ENCODE data around the gene MINDY4B. TPM values are rescaled to one million over a fixed set of nuclear protein-coding genes. Genes with fewer than 3 reads are reported as not detected.

Gene MINDY4B
- total RNA-seq, 1 donor from 2014 or later: not detected

GRCh38 chr3:150885535-150885934 is 19.7 kb downstream of the MINDY4B start:
- Histone ChIP-seq H3K36me3 (ENCODE audit: control insufficient read depth, insufficient read depth, low read length) (no peaks in the 10 kb centered on the region), H3K27me3 (ENCODE audit: control insufficient read depth, insufficient read depth, low read length) (peaks cover 3% of the 10 kb centered on the region), H3K4me3 (ENCODE audit: low read depth, low read length) (no peak overlapping the region)
- TF ChIP-seq, protein P1, sequence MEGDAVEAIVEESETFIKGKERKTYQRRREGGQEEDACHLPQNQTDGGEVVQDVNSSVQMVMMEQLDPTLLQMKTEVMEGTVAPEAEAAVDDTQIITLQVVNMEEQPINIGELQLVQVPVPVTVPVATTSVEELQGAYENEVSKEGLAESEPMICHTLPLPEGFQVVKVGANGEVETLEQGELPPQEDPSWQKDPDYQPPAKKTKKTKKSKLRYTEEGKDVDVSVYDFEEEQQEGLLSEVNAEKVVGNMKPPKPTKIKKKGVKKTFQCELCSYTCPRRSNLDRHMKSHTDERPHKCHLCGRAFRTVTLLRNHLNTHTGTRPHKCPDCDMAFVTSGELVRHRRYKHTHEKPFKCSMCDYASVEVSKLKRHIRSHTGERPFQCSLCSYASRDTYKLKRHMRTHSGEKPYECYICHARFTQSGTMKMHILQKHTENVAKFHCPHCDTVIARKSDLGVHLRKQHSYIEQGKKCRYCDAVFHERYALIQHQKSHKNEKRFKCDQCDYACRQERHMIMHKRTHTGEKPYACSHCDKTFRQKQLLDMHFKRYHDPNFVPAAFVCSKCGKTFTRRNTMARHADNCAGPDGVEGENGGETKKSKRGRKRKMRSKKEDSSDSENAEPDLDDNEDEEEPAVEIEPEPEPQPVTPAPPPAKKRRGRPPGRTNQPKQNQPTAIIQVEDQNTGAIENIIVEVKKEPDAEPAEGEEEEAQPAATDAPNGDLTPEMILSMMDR (IDR thresholded peaks at IDR 0.05; ENCODE audit: insufficient read depth, low read length, poor library complexity, severe bottlenecking): no peak
- DNase-seq (ENCODE audit: low read depth): no peak

DNA sequence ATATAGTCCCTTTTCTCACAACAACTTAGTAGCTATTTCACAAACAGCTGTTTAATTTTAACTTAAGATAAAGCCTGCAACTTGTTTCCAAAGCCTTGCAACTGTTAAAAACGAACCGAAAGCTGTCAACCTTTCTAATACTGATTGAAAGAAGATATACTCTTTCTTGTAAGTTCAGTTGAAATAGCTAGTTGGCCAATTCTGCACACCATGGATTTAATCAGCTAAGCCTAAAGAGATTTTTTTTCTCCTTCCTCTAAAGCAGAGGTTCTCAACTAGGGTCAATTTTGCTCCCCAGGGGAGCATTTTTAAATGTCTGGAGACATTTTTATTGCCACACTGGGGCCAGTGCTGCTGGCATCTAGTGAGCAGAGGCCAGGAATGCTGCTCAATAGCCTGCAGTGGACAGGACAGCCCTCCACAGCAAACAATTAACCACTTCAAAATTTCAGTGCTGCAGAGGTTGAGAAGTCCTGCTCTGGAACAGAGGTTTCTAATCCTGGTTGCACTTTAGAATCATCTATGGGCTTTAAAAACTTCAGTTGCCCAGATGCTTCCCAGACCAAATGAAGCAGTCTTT is 26.2 kb downstream of the MINDY4B start:
- TF ChIP-seq, protein P1 (IDR thresholded peaks at IDR 0.05; ENCODE audit: insufficient read depth, low read length, poor library complexity, severe bottlenecking): no peak
- Histone ChIP-seq H3K27me3 (ENCODE audit: control insufficient read depth, insufficient read depth, low read length) (peaks cover 3% of the 10 kb centered on the region), H3K4me3 (ENCODE audit: low read depth, low read length) (no peak overlapping the region), H3K36me3 (ENCODE audit: control insufficient read depth, insufficient read depth, low read length) (no peaks in the 10 kb centered on the region)
- no peak for DNase-seq (ENCODE audit: low read depth)

GRCh38 chr3:150878290-150878689 is 26.9 kb downstream of the MINDY4B start:
- no peak for DNase-seq (ENCODE audit: low read depth)
- TF ChIP-seq, protein P1 (IDR thresholded peaks at IDR 0.05; ENCODE audit: insufficient read depth, low read length, poor library complexity, severe bottlenecking): no peak

GRCh38 chr3:150877303-150877702 is 27.9 kb downstream of the MINDY4B start:
- no peak overlapping the region for H3K4me3 ChIP-seq (ENCODE audit: low read depth, low read length)
- no peaks in the 10 kb centered on the region for H3K36me3 ChIP-seq (ENCODE audit: control insufficient read depth, insufficient read depth, low read length)
- no peak for DNase-seq (ENCODE audit: low read depth)
- no peaks in the 10 kb centered on the region for H3K27me3 ChIP-seq (ENCODE audit: control insufficient read depth, insufficient read depth, low read length)
- TF ChIP-seq, protein P1 (IDR thresholded peaks at IDR 0.05; ENCODE audit: insufficient read depth, low read length, poor library complexity, severe bottlenecking): no peak

More at GRCh38 chr3:150878290-150878689, 26.9 kb downstream of the MINDY4B start:
- no peaks in the 10 kb centered on the region for H3K27me3 ChIP-seq (ENCODE audit: control insufficient read depth, insufficient read depth, low read length)
- H3K4me3 ChIP-seq (ENCODE audit: low read depth, low read length): no peak overlapping the region
- no peaks in the 10 kb centered on the region for H3K36me3 ChIP-seq (ENCODE audit: control insufficient read depth, insufficient read depth, low read length)

DNA sequence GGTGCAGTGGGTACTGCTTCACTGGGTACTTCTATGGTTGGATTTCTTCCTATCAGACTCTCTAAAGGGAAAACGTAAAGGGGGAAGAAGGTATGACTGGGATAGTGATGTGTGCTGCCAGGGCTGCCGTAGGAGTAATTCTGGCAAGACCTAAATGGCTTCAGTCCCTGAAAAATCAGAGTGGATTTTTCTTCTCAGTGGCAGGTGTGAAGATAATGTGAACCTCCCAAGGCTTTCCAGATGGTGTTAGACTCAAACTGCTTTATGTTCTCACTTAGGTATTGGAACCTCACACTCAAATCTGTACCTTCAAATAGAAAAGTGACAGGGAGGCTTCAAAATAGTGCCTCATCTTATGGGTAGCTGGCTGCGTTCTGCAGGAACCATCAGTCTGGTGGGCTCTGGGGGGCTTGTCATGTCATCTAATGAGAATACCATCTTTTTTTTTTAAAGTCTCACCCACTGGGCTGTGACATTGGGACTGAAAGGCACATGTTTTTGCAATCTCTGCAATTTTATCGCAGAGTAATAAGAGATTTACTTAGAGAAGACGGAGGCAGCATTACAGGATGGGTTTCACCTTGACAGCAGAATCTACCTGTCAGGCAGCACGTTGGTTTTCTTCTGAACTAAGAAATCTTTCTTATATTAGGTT is 28.5 kb downstream of the MINDY4B start:
- no peaks in the 10 kb centered on the region for H3K36me3 ChIP-seq (ENCODE audit: control insufficient read depth, insufficient read depth, low read length)
- DNase-seq (ENCODE audit: low read depth): no peak
- no peaks in the 10 kb centered on the region for H3K27me3 ChIP-seq (ENCODE audit: control insufficient read depth, insufficient read depth, low read length)
- H3K4me3 ChIP-seq (ENCODE audit: low read depth, low read length): no peak overlapping the region
- TF ChIP-seq, protein P1 (IDR thresholded peaks at IDR 0.05; ENCODE audit: insufficient read depth, low read length, poor library complexity, severe bottlenecking): no peak

DNA sequence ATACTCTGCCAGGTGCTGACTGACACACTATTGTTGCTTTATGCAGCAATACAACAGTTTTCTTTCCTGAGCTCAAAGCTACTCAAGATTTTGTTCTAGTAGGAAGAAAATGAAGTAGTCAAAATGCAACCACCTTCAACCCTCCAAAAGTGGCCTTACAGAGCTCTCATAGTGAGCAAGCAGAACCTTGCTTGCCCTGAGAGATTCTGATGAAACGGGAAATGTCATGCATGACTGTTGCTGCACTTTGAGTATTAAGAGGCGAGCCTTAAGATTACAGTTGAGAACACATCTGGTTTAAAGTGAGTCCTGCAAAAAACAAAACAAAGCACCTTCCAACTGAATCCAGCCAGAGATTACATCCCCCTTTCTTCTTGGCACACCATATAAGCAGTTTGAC is 29.7 kb downstream of the MINDY4B start:
- DNase-seq (ENCODE audit: low read depth): no peak

More for the DNA sequence above, 29.7 kb downstream of the MINDY4B start:
- no peak overlapping the region for H3K4me3 ChIP-seq (ENCODE audit: low read depth, low read length)
- TF ChIP-seq, protein P1 (IDR thresholded peaks at IDR 0.05; ENCODE audit: insufficient read depth, low read length, poor library complexity, severe bottlenecking): no peak
- no peaks in the 10 kb centered on the region for H3K36me3 ChIP-seq (ENCODE audit: control insufficient read depth, insufficient read depth, low read length)
- H3K27me3 ChIP-seq (ENCODE audit: control insufficient read depth, insufficient read depth, low read length): no peaks in the 10 kb centered on the region

All from kidney epithelial cell (primary cell).